CD14-positive monocyte (primary cell): ENCODE measurements around the gene FCHO2. TPM values are rescaled to one million over a fixed set of nuclear protein-coding genes. Genes with fewer than 3 reads are reported as not detected.
"Not testable (repeated sequence)": the region's sequence is repeated elsewhere in the genome, so short reads cannot be mapped to it uniquely, and the experiment has no call there.

ENCODE experiments used
- DNase-seq, 3 donors: peaks; one replicate each; pipeline ENCODE4 v3.0.0-alpha.2; 2011 to 2022
- H2AFZ ChIP-seq: 2 replicates; pipeline ENCODE4 v1.6.0; 2012; ENCODE audit warnings: mild to moderate bottlenecking, low read depth, low read length, inconsistent platforms; ENCODE audit not compliant: insufficient read depth, poor library complexity, severe bottlenecking
- H3K27ac ChIP-seq, 2 donors: 1 replicate in 1 of 2; 2 replicates in 1 of 2; pipeline ENCODE4 v1.5.1; 2012 to 2013; ENCODE audit warnings: low read length in 2 of 2, control low read depth in 1 of 2, inconsistent platforms in 1 of 2, low read depth in 1 of 2, mild to moderate bottlenecking in 1 of 2
- H3K27me3 ChIP-seq, 2 donors: one replicate each; pipeline versions ENCODE4 v1.6.0 to v1.6.1; 2011 to 2013; ENCODE audit warnings: low read length in 2 of 2; ENCODE audit not compliant: control insufficient read depth in 2 of 2, insufficient read depth in 2 of 2
- H3K36me3 ChIP-seq, 2 donors: replicated peaks in 1 of 2; 1 replicate in 1 of 2; 2 replicates in 1 of 2; pipeline versions ENCODE4 v1.5.1 to v1.6.1; 2012 to 2013; ENCODE audit warnings: low read length in 2 of 2, control low read depth in 1 of 2, inconsistent platforms in 1 of 2, mild to moderate bottlenecking in 1 of 2; ENCODE audit not compliant: insufficient read depth in 2 of 2, control insufficient read depth in 1 of 2
- H3K4me1 ChIP-seq, 2 donors: 1 replicate in 1 of 2; 2 replicates in 1 of 2; pipeline versions ENCODE4 v1.5.1 to v1.6.1; 2012 to 2013; ENCODE audit warnings: low read length in 2 of 2, control low read depth in 1 of 2, inconsistent platforms in 1 of 2, mild to moderate bottlenecking in 1 of 2, moderate library complexity in 1 of 2; ENCODE audit not compliant: insufficient read depth in 2 of 2, control insufficient read depth in 1 of 2
- H3K4me2 ChIP-seq: replicated peaks from 2 replicates; pipeline ENCODE3; 2012; ENCODE audit warnings: low read length, moderate library complexity, mild to moderate bottlenecking; ENCODE audit not compliant: poor library complexity, severe bottlenecking; ENCODE audit errors: extremely low read depth
- H3K4me3 ChIP-seq, 3 experiments: fragments of 200-600 bp in 1 of 3; sonication (generic) in 1 of 3; replicated peaks in 1 of 3; 1 replicate in 2 of 3; 2 replicates in 1 of 3; pipeline ENCODE4 v1.5.1; 2011 to 2013; ENCODE audit warnings: low read length in 3 of 3, mild to moderate bottlenecking in 3 of 3, control low read depth in 2 of 3, low read depth in 2 of 3, inconsistent platforms in 1 of 3, moderate library complexity in 1 of 3
- H3K79me2 ChIP-seq: 2 replicates; pipeline ENCODE4 v1.6.0; 2012; ENCODE audit warnings: mild to moderate bottlenecking, control low read depth, inconsistent platforms, low read length, moderate library complexity; ENCODE audit not compliant: insufficient read depth
- H3K9ac ChIP-seq: 2 replicates; pipeline ENCODE4 v1.6.0; 2017; ENCODE audit warnings: low read length, mild to moderate bottlenecking; ENCODE audit not compliant: insufficient read depth, poor library complexity, severe bottlenecking
- H3K9me3 ChIP-seq, 2 donors: replicated peaks in 1 of 2; 1 replicate in 1 of 2; 2 replicates in 1 of 2; pipeline versions ENCODE4 v1.5.1 to v1.6.1; 2012 to 2013; ENCODE audit warnings: low read length in 2 of 2, control low read depth in 1 of 2; ENCODE audit not compliant: control insufficient read depth in 1 of 2, insufficient read depth in 1 of 2
- H4K20me1 ChIP-seq: 2 replicates; pipeline ENCODE4 v1.6.0; 2012; ENCODE audit warnings: mild to moderate bottlenecking, low read length, control low read depth, moderate library complexity; ENCODE audit not compliant: insufficient read depth
- H3K27ac Mint-ChIP-seq, 7 donors: one replicate each; pipeline ENCODE4 v1.8.0; 2020; ENCODE audit warnings: mild to moderate bottlenecking in 7 of 7, mixed read lengths in 7 of 7, moderate library complexity in 6 of 7, inconsistent platforms in 2 of 7
- H3K27me3 Mint-ChIP-seq, 3 donors: one replicate each; pipeline ENCODE4 v1.8.0; 2021 to 2022; ENCODE audit warnings: low read depth in 3 of 3, mild to moderate bottlenecking in 3 of 3, mixed read lengths in 3 of 3, moderate library complexity in 3 of 3, inconsistent platforms in 1 of 3
- H3K36me3 Mint-ChIP-seq, 2 donors: one replicate each; pipeline ENCODE4 v1.8.0; 2020; ENCODE audit warnings: mixed read lengths in 2 of 2, inconsistent platforms in 1 of 2, mild to moderate bottlenecking in 1 of 2
- H3K4me1 Mint-ChIP-seq: one replicate; pipeline ENCODE4 v1.8.0; 2020; ENCODE audit warnings: mild to moderate bottlenecking, mixed read lengths
- H3K4me3 Mint-ChIP-seq, 2 donors: one replicate each; pipeline ENCODE4 v1.8.0; 2020; ENCODE audit warnings: mild to moderate bottlenecking in 2 of 2, mixed read lengths in 2 of 2, moderate library complexity in 1 of 2
- H3K9me3 Mint-ChIP-seq, 7 donors: one replicate each; pipeline ENCODE4 v1.8.0; 2020 to 2022; ENCODE audit warnings: mixed read lengths in 7 of 7, mild to moderate bottlenecking in 6 of 7, moderate library complexity in 6 of 7, inconsistent platforms in 2 of 7
- WGBS: methylation state at CpG from one replicate; pipeline ENCODE4 v1.1.5; 2013; ENCODE audit warnings: missing lambda C conversion rate; ENCODE audit not compliant: insufficient coverage; 5-methylcytosine and 5-hydroxymethylcytosine counted together
- intact Hi-C, 2 donors: fragments of 100-400 bp; cut with micrococcal nuclease; formaldehyde crosslinking; loops; one replicate each; pipeline versions ENCODE4 v1.15.0 to v1.15.1; 2023
- polyA plus RNA-seq, 3 donors: library from polyadenylated mRNA; depleted of rRNA in 1 of 3; unstranded in 2 of 3; stranded (reverse) in 1 of 3; fragments of 300-500 nt in 2 of 3; fragments of >200 nt in 1 of 3; fragmentation: Illumina TruSeq in 2 of 3; gene quantifications; 1 replicate in 2 of 3; 2 replicates in 1 of 3; pipeline ENCODE4 v1.2.3, GENCODE V29; 2012 to 2021
- TF ChIP-seq, protein P1 (sequence below): fragments of 200-600 bp; IDR thresholded peaks from one replicate; pipeline ENCODE4 v1.8.0; 2022; ENCODE audit warnings: antibody characterized with exemption, mild to moderate bottlenecking

The FCHO2 gene
- polyA plus RNA-seq, 3 donors: 8.3 to 10.1 (median 9.9) TPM

DNA sequence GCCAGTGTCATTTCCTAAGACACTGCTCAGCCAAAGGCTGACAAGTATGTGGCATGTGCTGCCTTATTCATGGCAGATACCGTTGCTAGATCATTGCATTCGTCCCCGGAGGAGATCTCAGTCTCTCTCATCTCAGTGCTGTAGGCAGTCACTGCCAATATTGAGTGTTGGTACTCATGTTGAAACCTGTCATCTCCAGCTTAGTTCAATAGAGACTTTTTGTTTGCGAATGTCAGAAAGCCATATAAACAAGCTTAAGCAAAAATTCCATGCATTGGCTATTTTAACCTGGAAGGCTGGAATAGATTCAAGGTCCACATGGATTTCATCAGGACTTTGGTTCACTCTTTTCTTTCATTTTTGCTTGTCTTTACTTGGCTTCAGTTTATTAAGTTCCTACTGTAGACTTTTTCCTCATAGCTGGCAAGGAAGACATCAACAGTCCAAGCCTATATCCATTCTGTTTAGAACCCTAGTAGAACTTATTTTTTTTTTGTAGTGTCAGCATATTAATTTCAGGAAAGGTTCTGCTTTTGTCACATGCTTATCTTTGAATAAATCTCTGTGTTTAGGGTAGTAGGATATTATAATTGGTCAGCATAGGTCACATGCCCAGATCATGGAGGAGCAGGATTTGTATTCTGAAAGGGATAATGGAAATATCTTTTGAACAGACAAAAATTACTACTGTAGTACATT lies 66.8 kb downstream of the FCHO2 start:
- intact Hi-C loops: no loop called here
- TF ChIP-seq, protein P1, sequence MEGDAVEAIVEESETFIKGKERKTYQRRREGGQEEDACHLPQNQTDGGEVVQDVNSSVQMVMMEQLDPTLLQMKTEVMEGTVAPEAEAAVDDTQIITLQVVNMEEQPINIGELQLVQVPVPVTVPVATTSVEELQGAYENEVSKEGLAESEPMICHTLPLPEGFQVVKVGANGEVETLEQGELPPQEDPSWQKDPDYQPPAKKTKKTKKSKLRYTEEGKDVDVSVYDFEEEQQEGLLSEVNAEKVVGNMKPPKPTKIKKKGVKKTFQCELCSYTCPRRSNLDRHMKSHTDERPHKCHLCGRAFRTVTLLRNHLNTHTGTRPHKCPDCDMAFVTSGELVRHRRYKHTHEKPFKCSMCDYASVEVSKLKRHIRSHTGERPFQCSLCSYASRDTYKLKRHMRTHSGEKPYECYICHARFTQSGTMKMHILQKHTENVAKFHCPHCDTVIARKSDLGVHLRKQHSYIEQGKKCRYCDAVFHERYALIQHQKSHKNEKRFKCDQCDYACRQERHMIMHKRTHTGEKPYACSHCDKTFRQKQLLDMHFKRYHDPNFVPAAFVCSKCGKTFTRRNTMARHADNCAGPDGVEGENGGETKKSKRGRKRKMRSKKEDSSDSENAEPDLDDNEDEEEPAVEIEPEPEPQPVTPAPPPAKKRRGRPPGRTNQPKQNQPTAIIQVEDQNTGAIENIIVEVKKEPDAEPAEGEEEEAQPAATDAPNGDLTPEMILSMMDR: no peak

DNA sequence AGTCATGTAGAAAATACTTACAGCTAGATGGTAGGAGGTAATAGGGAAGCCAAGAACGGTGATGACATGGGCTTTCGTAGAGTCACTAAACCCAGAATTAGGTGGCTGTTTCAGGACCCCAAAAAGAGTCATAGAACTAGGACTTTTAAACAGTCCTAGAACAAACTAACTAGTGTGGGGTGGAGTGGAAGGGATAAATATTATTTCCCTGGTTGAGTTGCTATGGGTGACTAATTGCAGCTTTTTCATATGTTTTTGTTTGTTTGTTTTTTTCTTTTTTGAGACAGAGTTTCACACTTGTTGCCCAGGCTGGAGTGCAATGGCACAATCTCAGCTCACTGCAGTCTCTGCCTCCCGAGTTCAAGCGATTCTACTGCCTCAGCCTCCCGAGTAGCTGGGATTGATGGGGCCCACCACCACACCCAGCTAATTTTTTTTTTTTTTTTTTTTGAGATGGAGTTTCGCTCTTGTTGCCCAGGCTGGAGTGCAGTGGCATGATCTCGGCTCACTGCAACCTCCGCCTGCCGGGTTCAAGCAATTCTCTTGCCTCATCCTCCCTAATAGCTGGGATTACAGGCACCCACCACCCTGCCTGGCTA lies 69.2 kb downstream of the FCHO2 start:
- H3K79me2 ChIP-seq, H3K4me2 ChIP-seq, H3K4me1 Mint-ChIP-seq, intact Hi-C loops, H3K9ac ChIP-seq, H3K4me1 ChIP-seq, H3K9me3 ChIP-seq, H3K27me3 Mint-ChIP-seq, H3K4me3 Mint-ChIP-seq, H3K9me3 Mint-ChIP-seq, H4K20me1 ChIP-seq, H3K4me3 ChIP-seq, DNase-seq, H3K27ac Mint-ChIP-seq, H3K27ac ChIP-seq, H2AFZ ChIP-seq, H3K27me3 ChIP-seq: not testable (repeated sequence)
- WGBS: no CpG with 5 or more reads among the region's 9 CpGs
- peaks cover 0 to 40% of the 10 kb centered on the region in 2 donors for H3K36me3 ChIP-seq
- H3K36me3 Mint-ChIP-seq: peaks cover 12 to 35% of the 10 kb centered on the region in 2 donors

More for the DNA sequence above, 66.8 kb downstream of the FCHO2 start:
- no peak overlapping the region for H3K27ac ChIP-seq
- H2AFZ ChIP-seq: no peak overlapping the region
- no peaks in the 10 kb centered on the region for H3K79me2 ChIP-seq
- DNase-seq: no peak
- no peaks in the 10 kb centered on the region for H3K4me1 Mint-ChIP-seq
- 92% methylated on average over 4 of the region's 4 CpGs for WGBS
- H4K20me1 ChIP-seq: no peaks in the 10 kb centered on the region
- no peaks in the 10 kb centered on the region for H3K9me3 Mint-ChIP-seq
- H3K9me3 ChIP-seq: no peaks in the 10 kb centered on the region
- no peaks in the 10 kb centered on the region for H3K27me3 ChIP-seq
- H3K4me1 ChIP-seq: no peaks in the 10 kb centered on the region
- H3K4me3 Mint-ChIP-seq: no peak overlapping the region
- H3K36me3 Mint-ChIP-seq: peaks cover 19 to 35% of the 10 kb centered on the region in 2 donors
- no peak overlapping the region for H3K4me2 ChIP-seq
- H3K36me3 ChIP-seq: peaks cover 0 to 54% of the 10 kb centered on the region in 2 donors
- no peak overlapping the region for H3K4me3 ChIP-seq
- no peak overlapping the region for H3K9ac ChIP-seq
- no peak overlapping the region for H3K27ac Mint-ChIP-seq
- no peaks in the 10 kb centered on the region for H3K27me3 Mint-ChIP-seq
